GM12864 (cell line): ENCODE measurements around the gene CEP57L1.

Source experiments
- DNase-seq: peaks from one replicate; pipeline ENCODE4 v3.0.0-alpha.2; 2011; ENCODE audit warnings: low read depth
- H3K4me3 ChIP-seq: 2 replicates; pipeline ENCODE4 v1.5.1; 2011; ENCODE audit warnings: mild to moderate bottlenecking, low read depth, low read length, control low read depth
- TF ChIP-seq, protein P1 (sequence below): IDR thresholded peaks from 2 replicates; pipeline ENCODE4 v1.5.1; 2011; ENCODE audit warnings: low read depth, mild to moderate bottlenecking, moderate library complexity, low read length, control low read depth, inconsistent platforms; ENCODE audit errors: missing control alignments

The CEP57L1 gene

DNA sequence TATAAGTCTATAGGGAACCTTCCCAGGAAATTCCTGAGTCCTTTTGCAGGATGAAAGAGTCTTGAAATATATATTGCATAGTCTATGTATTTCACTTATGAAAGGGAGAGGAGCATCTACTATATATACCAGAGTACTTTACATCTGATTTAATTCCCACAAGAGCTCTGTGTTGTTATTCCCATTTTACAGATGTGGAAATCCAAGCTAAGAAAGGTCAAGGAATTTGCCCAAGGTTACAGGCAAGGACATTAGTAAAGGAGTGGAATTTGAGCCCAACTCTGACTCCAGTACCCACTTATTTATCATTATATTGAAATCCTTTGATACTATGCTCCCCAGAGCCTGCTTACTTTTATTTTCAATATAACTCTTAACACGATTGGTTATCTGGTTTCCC, 3.2 kb upstream of the CEP57L1 start:
- no peak overlapping the region for H3K4me3 ChIP-seq
- no peak for DNase-seq
- TF ChIP-seq, protein P1, sequence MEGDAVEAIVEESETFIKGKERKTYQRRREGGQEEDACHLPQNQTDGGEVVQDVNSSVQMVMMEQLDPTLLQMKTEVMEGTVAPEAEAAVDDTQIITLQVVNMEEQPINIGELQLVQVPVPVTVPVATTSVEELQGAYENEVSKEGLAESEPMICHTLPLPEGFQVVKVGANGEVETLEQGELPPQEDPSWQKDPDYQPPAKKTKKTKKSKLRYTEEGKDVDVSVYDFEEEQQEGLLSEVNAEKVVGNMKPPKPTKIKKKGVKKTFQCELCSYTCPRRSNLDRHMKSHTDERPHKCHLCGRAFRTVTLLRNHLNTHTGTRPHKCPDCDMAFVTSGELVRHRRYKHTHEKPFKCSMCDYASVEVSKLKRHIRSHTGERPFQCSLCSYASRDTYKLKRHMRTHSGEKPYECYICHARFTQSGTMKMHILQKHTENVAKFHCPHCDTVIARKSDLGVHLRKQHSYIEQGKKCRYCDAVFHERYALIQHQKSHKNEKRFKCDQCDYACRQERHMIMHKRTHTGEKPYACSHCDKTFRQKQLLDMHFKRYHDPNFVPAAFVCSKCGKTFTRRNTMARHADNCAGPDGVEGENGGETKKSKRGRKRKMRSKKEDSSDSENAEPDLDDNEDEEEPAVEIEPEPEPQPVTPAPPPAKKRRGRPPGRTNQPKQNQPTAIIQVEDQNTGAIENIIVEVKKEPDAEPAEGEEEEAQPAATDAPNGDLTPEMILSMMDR: no peak

DNA sequence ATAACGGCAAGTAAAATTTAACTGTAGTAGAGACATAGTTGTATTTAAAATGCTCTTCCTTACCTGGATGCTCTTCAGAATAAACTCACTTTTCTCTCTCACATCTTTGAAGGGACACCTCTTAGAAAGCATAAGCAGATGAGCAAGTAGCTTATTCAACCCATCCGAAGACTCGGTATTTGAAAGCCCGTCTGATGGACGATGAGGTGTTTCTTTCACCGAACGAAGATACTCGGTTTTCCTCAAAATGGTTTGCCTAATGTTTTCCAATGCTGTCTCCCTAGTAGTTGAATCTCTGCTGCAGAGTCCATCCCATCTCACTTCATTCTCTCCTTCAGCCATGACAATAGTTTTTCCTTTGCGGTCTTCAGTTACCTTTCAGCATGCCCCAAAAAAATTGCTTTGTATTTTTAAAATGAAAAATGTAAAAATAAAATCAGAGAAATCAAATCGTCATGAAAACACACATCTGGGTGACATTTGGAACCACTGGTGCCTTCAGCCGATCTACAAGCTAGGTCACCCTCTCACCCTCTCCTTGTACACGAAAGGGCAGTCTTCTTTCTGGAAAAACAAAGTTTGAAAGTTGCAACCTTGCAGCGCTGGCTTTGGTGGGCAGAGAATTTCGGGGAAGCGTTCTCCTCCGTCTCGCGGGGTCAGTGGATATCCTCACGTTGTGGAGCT, 1.4 kb upstream of the CEP57L1 start:
- TF ChIP-seq, protein P1: no peak
- DNase-seq: no peak
- peak overlapping the region; percentile 72 for H3K4me3 ChIP-seq

DNA sequence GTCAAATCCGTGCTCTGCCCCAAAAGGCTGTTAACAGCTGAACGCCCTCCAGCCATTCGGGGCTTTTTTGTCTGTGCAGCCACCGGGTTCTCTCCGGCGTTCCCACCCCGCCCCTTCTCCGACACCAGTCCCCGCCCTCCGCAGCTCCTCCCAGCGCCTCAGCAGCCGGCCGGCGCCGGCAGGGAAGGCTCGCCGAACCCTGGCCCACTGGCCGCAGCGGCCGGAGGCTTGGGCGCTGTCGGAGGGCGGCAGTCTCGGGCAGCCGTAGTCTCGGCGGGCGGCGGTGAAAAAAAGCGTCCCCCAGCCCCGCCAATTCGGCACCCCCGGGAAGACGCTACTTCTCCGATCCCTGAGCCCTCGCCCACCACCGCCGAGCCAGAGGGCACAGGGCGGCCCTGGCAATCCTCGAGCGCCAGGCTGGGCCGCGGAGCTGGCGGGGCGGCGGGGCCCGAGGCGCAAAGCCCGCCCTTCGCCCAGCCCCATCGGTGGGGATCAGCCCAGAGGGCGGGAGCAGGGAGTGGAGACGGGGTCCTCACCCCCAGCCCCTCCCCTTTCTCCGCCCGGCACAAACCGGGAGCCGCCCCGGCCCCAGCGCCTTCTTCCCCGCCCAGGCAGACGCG, 781 bp upstream of the CEP57L1 start, which contains the start of gene SESN1:
TSS of gene SESN1 (minus strand) at position 431 of the 620 bp plus-strand sequence. CDS start 773 bp downstream, outside the sequence.
- TF ChIP-seq, protein P1: no peak
- H3K4me3 ChIP-seq: peak within 1 kb of the TSS; percentile 72
- DNase-seq: peak; percentile 61

DNA sequence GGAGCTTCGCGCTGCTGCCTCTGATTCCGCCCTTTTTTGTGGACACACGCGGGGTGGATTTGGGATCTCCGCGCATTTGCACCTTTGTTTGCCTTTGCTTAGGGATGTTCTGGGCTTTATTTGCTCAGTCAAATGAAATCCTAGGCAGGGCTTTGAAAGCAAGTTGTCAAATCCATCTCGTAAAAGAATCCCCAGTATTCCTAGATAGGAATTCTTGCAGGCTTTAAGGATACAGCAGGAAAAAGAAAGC, 453 bp downstream of the CEP57L1 start:
- TF ChIP-seq, protein P1: no peak

DNA sequence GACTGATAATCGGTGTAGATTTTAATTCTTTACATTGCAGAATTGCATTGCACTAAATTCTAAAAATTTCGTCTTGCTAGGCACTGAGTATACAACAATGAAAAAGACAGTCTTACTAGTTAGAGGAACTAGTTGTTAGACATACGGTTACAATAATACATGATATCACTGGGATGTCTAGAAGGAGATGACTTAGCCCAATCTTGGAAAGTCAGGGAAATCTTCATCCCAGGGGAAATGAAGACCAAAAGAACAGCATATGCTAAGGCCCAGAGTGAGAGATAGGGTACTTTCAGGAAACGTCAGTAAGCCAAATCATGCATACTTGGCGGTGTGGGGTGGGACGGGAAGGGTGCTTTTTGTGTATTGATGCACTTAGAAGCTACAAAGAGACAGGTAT, 901 bp downstream of the CEP57L1 start:
- peak overlapping the region; percentile 72 for H3K4me3 ChIP-seq
- TF ChIP-seq, protein P1: no peak
- DNase-seq: no peak

More for the DNA sequence above, 453 bp downstream of the CEP57L1 start:
- H3K4me3 ChIP-seq: peak overlapping the region; percentile 72
- DNase-seq: no peak

DNA sequence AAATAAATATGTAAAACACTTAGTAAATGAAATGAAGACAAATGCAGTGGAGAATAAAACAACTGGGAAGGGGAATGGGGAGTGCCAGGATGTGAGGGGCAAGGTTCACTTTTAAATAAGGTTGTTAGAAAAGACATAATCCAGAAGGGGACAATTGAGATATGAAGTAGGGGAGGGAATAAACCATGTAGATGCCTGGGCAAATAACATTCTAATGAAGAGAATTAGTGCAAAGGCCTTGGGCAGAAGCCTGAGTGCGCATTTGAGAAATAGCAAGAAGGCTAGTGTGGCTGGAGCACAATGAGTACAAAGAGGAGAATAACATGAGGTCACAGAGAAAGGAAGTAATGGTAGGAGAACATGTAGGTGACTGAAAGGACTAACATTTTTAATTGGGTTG, 2.4 kb downstream of the CEP57L1 start:
- TF ChIP-seq, protein P1: no peak
- no peak for DNase-seq
- H3K4me3 ChIP-seq: no peak overlapping the region

DNA sequence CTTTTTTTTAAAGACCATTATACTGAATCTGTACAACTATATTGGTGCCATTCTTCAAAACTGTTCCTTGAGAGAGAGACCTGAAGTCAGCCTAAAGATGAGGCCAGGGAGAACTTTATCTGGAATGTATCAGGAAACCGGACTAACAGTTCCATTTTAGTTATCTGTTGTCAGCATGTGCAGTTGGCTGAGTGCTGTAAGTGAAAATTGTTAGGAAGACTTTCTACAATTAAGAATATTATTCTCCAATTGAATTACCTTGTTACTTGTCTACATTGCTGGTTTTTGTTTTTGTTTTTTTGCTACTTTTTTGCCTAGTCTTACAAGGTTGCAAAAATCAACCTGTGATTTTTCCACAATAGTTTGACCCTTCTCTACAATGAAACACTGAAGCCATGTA, 7.5 kb downstream of the CEP57L1 start:
- no peak for DNase-seq
- H3K4me3 ChIP-seq: no peak overlapping the region
- TF ChIP-seq, protein P1: no peak
